ENCODE measurements around the gene PLEKHS1. TPM values are rescaled to one million over a fixed set of nuclear protein-coding genes. Genes with fewer than 3 reads are reported as not detected.

The PLEKHS1 gene
- total RNA-seq, 1 experiment from 2014 or later: not detected

DNA sequence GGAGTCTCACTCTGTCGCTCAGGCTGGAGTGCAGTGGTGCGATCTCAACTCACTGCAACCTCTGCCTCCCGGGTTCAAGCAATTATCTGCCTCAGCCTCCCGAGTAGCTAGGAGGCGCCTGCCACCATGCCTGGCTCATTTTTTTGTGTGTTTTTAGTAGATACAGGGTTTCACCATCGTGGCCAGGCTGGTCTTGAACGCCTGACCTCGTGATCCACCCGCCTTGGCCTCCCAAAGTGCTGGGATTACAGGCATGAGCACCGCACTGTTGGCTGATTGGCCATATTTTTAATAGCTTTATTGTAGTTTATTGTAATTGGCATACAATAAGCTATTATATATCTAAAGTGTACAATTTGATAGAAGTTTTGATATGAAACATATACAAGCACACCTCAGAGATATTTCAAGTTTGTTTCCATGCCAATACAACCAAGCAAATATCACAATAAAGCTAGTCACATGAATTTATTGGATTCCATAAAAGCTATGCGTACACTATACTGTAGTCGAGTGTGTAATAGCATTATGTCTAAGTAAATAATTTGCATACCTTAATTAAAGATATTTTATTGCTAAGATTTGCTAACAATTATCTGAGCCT lies 5.6 kb downstream of the PLEKHS1 start (continued):
- TF ChIP-seq CTCF (IDR thresholded peaks at IDR 0.05 in 2 of 3, conservative IDR thresholded peaks at IDR 0.05 in 1 of 3; ENCODE audit: borderline replicate concordance in 1 of 3, insufficient read depth in 1 of 3, low read depth in 2 of 3, low read length in 2 of 3) (no peak), POLR2A (IDR thresholded peaks at IDR 0.05; ENCODE audit: borderline replicate concordance, extremely low read depth, insufficient read depth, insufficient read length) (no peak), ZNF274 (IDR thresholded peaks at IDR 0.05; ENCODE audit: low read depth, low read length) (no peak), SRF (IDR thresholded peaks at IDR 0.05; ENCODE audit: low read depth) (no peak), EZH2phosphoT487 (IDR thresholded peaks at IDR 0.05; ENCODE audit: borderline replicate concordance) (no peak), CEBPB (IDR thresholded peaks at IDR 0.05; ENCODE audit: low read depth) (no peak)

GRCh38 chr10:113762083-113762482 lies 10.6 kb downstream of the PLEKHS1 start:
- CTCF ChIA-PET: no interaction called here

More at GRCh38 chr10:113762083-113762482, 10.6 kb downstream of the PLEKHS1 start:
- H4K20me1 ChIP-seq (ENCODE audit: insufficient read depth): no peaks in the 10 kb centered on the region
- no peak overlapping the region for H3K9ac ChIP-seq (ENCODE audit: low read length)
- H3K36me3 ChIP-seq (ENCODE audit: control insufficient read depth in 1 of 2, insufficient read depth in 2 of 2, low read length in 2 of 2): no peaks in the 10 kb centered on the region
- BruUV-seq (replicated peaks): no TSS peak
- no peak overlapping the region for H3K4me3 ChIP-seq (replicated peaks in 1 of 2; ENCODE audit: low read depth in 1 of 2, low read length in 2 of 2)
- ChIA-PET RAD21 (ENCODE audit: low non-redundant PET in 1 of 2, low total read pairs in 2 of 2, uncharacterized antibody in 2 of 2, unreplicated experiment in 2 of 2) (no interaction called here), POLR2A (no interaction called here)
- no peak overlapping the region for H3K27ac ChIP-seq (ENCODE audit: low read depth, low read length)
- no peaks in the 10 kb centered on the region for H3K4me1 ChIP-seq (ENCODE audit: control insufficient read depth in 1 of 2, insufficient read depth in 2 of 2, low read length in 2 of 2)
- no peak overlapping the region for H2AFZ ChIP-seq (ENCODE audit: low read depth, low read length, poor library complexity, severe bottlenecking)
- no peak overlapping the region for H3K4me2 ChIP-seq (ENCODE audit: low read length)
- no peaks in the 10 kb centered on the region for H3K9me3 ChIP-seq (ENCODE audit: control insufficient read depth in 1 of 2, insufficient read depth in 1 of 2, low read depth in 1 of 2, low read length in 2 of 2)
- H3K79me2 ChIP-seq (ENCODE audit: insufficient read depth, low read length): no peaks in the 10 kb centered on the region
- intact Hi-C loops (cut with micrococcal nuclease): no loop called here
- DNase-seq (ENCODE audit: low read depth, low spot score) (no peak), ATAC-seq (no peak)
- H3K9me2 ChIP-seq (ENCODE audit: insufficient read depth): no peaks in the 10 kb centered on the region
- no peak for TF ChIP-seq POLR2A (IDR thresholded peaks at IDR 0.05; ENCODE audit: borderline replicate concordance, extremely low read depth, insufficient read depth, insufficient read length)
- no peak for TF ChIP-seq SRF (IDR thresholded peaks at IDR 0.05; ENCODE audit: low read depth)
- no peak for TF ChIP-seq SIN3A (IDR thresholded peaks at IDR 0.05; ENCODE audit: low read depth)
- TF ChIP-seq ZNF274 (IDR thresholded peaks at IDR 0.05; ENCODE audit: low read depth, low read length): no peak
- TF ChIP-seq YY1 (IDR thresholded peaks at IDR 0.05; ENCODE audit: extremely low read depth, insufficient replicate concordance, low read depth, low read length): no peak
- TF ChIP-seq JUND (IDR thresholded peaks at IDR 0.05): no peak
- no peak for TF ChIP-seq CBX3 (IDR thresholded peaks at IDR 0.05; ENCODE audit: low read depth)
- no peak for TF ChIP-seq RAD21 (IDR thresholded peaks at IDR 0.05; ENCODE audit: low read depth)
- TF ChIP-seq EGR1 (IDR thresholded peaks at IDR 0.05; ENCODE audit: low read depth): no peak
- TF ChIP-seq EZH2 (IDR thresholded peaks at IDR 0.05): no peak
- TF ChIP-seq ELF1 (IDR thresholded peaks at IDR 0.05; ENCODE audit: borderline replicate concordance, low read depth): no peak
- TF ChIP-seq ZFX (IDR thresholded peaks at IDR 0.05): no peak
- TF ChIP-seq SP1 (IDR thresholded peaks at IDR 0.05; ENCODE audit: low read depth): no peak
- no peak for TF ChIP-seq CTCF (IDR thresholded peaks at IDR 0.05 in 2 of 3, conservative IDR thresholded peaks at IDR 0.05 in 1 of 3; ENCODE audit: borderline replicate concordance in 1 of 3, insufficient read depth in 1 of 3, low read depth in 2 of 3, low read length in 2 of 3)
- TF ChIP-seq, protein P1, sequence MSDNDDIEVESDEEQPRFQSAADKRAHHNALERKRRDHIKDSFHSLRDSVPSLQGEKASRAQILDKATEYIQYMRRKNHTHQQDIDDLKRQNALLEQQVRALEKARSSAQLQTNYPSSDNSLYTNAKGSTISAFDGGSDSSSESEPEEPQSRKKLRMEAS (IDR thresholded peaks at IDR 0.05): no peak
- H3K27me3 ChIP-seq (ENCODE audit: insufficient read depth, low read length): no peaks in the 10 kb centered on the region

All from HCT116 (cell line).